ENCODE data around the gene DAAM1. TPM values are rescaled to one million over a fixed set of nuclear protein-coding genes. Genes with fewer than 3 reads are reported as not detected.

DAAM1 gene
- total RNA-seq, 1 experiment from 2014 or later, result 13.3 TPM

- TF ChIP-seq, protein P1, sequence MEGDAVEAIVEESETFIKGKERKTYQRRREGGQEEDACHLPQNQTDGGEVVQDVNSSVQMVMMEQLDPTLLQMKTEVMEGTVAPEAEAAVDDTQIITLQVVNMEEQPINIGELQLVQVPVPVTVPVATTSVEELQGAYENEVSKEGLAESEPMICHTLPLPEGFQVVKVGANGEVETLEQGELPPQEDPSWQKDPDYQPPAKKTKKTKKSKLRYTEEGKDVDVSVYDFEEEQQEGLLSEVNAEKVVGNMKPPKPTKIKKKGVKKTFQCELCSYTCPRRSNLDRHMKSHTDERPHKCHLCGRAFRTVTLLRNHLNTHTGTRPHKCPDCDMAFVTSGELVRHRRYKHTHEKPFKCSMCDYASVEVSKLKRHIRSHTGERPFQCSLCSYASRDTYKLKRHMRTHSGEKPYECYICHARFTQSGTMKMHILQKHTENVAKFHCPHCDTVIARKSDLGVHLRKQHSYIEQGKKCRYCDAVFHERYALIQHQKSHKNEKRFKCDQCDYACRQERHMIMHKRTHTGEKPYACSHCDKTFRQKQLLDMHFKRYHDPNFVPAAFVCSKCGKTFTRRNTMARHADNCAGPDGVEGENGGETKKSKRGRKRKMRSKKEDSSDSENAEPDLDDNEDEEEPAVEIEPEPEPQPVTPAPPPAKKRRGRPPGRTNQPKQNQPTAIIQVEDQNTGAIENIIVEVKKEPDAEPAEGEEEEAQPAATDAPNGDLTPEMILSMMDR (IDR thresholded peaks at IDR 0.05), result no peak
- BruUV-seq (replicated peaks), result no TSS peak
- H3K27ac ChIP-seq (ENCODE audit: low read length), result no peak overlapping the region
- ATAC-seq (no peak), DNase-seq (ENCODE audit: low read depth, low spot score) (no peak)
- intact Hi-C loops (cut with micrococcal nuclease; ENCODE audit: unreplicated experiment) (loop anchor here (5.0 kb wide), 1 partner anchor 256 kb away; no protein-coding TSS in a partner anchor), in situ Hi-C loops (cut with HindIII; ENCODE audit: low pct_unique_long_range_greater_than_20kb, low sequenced_read_pairs) (no loop called here)
- ChIA-PET CTCF (no interaction called here), POLR2A (no interaction called here)
- no peaks in the 10 kb centered on the region; the same call in 1 of the 2 replicates for H3K36me3 ChIP-seq (ENCODE audit: control insufficient read depth, insufficient read depth, low read length)
- no peak overlapping the region for H3K4me3 ChIP-seq (ENCODE audit: low read depth in 2 of 2, low read length in 2 of 2)
- H3K27me3 ChIP-seq (ENCODE audit: control insufficient read depth, insufficient read depth, low read length), result peaks cover 5% of the 10 kb centered on the region; the same call in 1 of the 2 replicates
- no peaks in the 10 kb centered on the region for H3K9me3 ChIP-seq (ENCODE audit: control insufficient read depth, insufficient read depth, low read depth, low read length)
- H3K4me1 ChIP-seq (ENCODE audit: control insufficient read depth, insufficient read depth, low read length), result no peaks in the 10 kb centered on the region; the same call in 1 of the 2 replicates
These were observed 2.2 kb upstream of the DAAM1 start for GRCh38 chr14:59186306-59186705.

GRCh38 chr14:59187118-59187517 lies 1.3 kb upstream of the DAAM1 start:
- H3K4me3 ChIP-seq (ENCODE audit: low read depth in 2 of 2, low read length in 2 of 2), result no peak overlapping the region
- in situ Hi-C loops (cut with HindIII; ENCODE audit: low pct_unique_long_range_greater_than_20kb, low sequenced_read_pairs), result no loop called here
- ATAC-seq (no peak), DNase-seq (ENCODE audit: low read depth, low spot score) (no peak)
- H3K27ac ChIP-seq (ENCODE audit: low read length), result no peak overlapping the region
- TF ChIP-seq, protein P1 (IDR thresholded peaks at IDR 0.05), result no peak
- no peak for TF ChIP-seq TCF7L2 (IDR thresholded peaks at IDR 0.05; ENCODE audit: low read depth, low read length)
- no peak for TF ChIP-seq SIN3A (IDR thresholded peaks at IDR 0.05; ENCODE audit: borderline replicate concordance, insufficient read depth, low read depth, low read length)
- TF ChIP-seq POLR2AphosphoS5 (IDR thresholded peaks at IDR 0.05; ENCODE audit: low read depth, low read length), result no peak
- TF ChIP-seq, protein P2, sequence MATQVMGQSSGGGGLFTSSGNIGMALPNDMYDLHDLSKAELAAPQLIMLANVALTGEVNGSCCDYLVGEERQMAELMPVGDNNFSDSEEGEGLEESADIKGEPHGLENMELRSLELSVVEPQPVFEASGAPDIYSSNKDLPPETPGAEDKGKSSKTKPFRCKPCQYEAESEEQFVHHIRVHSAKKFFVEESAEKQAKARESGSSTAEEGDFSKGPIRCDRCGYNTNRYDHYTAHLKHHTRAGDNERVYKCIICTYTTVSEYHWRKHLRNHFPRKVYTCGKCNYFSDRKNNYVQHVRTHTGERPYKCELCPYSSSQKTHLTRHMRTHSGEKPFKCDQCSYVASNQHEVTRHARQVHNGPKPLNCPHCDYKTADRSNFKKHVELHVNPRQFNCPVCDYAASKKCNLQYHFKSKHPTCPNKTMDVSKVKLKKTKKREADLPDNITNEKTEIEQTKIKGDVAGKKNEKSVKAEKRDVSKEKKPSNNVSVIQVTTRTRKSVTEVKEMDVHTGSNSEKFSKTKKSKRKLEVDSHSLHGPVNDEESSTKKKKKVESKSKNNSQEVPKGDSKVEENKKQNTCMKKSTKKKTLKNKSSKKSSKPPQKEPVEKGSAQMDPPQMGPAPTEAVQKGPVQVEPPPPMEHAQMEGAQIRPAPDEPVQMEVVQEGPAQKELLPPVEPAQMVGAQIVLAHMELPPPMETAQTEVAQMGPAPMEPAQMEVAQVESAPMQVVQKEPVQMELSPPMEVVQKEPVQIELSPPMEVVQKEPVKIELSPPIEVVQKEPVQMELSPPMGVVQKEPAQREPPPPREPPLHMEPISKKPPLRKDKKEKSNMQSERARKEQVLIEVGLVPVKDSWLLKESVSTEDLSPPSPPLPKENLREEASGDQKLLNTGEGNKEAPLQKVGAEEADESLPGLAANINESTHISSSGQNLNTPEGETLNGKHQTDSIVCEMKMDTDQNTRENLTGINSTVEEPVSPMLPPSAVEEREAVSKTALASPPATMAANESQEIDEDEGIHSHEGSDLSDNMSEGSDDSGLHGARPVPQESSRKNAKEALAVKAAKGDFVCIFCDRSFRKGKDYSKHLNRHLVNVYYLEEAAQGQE (IDR thresholded peaks at IDR 0.05; ENCODE audit: insufficient read depth in 1 of 2, low read depth in 2 of 2, low read length in 1 of 2), result no peak
- CTCF ChIA-PET, result no interaction called here
- intact Hi-C loops (cut with micrococcal nuclease; ENCODE audit: unreplicated experiment), result loop anchor here (5.0 kb wide), 1 partner anchor 255 kb away; no protein-coding TSS in a partner anchor
- no TSS peak for BruUV-seq (replicated peaks)
- POLR2A ChIA-PET, result no interaction called here
- H3K27me3 ChIP-seq (ENCODE audit: control insufficient read depth, insufficient read depth, low read length), result peaks cover 5% of the 10 kb centered on the region; the same call in 1 of the 2 replicates
- no peaks in the 10 kb centered on the region for H3K9me3 ChIP-seq (ENCODE audit: control insufficient read depth, insufficient read depth, low read depth, low read length)
- no peaks in the 10 kb centered on the region; the same call in 1 of the 2 replicates for H3K4me1 ChIP-seq (ENCODE audit: control insufficient read depth, insufficient read depth, low read length)
- H3K36me3 ChIP-seq (ENCODE audit: control insufficient read depth, insufficient read depth, low read length), result no peaks in the 10 kb centered on the region; the same call in 1 of the 2 replicates

All from Panc1 (cell line).